Lower leg skin (tissue), 3 donors: ENCODE results near the gene ENAM.
"Not testable (repeated sequence)": the region's sequence is repeated elsewhere in the genome, so short reads cannot be mapped to it uniquely, and the experiment has no call there.

Experiments used
- POLR2A ChIP-seq, 2 donors: fragments of 450-650 bp; IDR thresholded peaks; one replicate each; pipeline ENCODE4 v1.6.1; 2016 to 2017; ENCODE audit warnings: antibody characterized with exemption in 2 of 2, mild to moderate bottlenecking in 1 of 2, moderate library complexity in 1 of 2
- TF ChIP-seq, protein P1 (sequence below), 3 donors: fragments of 450-650 bp; IDR thresholded peaks; one replicate each; pipeline ENCODE4 v1.5.1; 2016; ENCODE audit warnings: antibody characterized with exemption in 3 of 3, mild to moderate bottlenecking in 3 of 3, moderate library complexity in 2 of 3

GRCh38 chr4:70650741-70651140 lies 22.2 kb downstream of the ENAM start:
- TF ChIP-seq, protein P1, sequence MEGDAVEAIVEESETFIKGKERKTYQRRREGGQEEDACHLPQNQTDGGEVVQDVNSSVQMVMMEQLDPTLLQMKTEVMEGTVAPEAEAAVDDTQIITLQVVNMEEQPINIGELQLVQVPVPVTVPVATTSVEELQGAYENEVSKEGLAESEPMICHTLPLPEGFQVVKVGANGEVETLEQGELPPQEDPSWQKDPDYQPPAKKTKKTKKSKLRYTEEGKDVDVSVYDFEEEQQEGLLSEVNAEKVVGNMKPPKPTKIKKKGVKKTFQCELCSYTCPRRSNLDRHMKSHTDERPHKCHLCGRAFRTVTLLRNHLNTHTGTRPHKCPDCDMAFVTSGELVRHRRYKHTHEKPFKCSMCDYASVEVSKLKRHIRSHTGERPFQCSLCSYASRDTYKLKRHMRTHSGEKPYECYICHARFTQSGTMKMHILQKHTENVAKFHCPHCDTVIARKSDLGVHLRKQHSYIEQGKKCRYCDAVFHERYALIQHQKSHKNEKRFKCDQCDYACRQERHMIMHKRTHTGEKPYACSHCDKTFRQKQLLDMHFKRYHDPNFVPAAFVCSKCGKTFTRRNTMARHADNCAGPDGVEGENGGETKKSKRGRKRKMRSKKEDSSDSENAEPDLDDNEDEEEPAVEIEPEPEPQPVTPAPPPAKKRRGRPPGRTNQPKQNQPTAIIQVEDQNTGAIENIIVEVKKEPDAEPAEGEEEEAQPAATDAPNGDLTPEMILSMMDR (IDR thresholded peaks at IDR 0.05): not testable (repeated sequence)
- TF ChIP-seq POLR2A (IDR thresholded peaks at IDR 0.05): not testable (repeated sequence)
